Measurements from ENCODE around the gene FOXN3.

Gene FOXN3

GRCh38 chr14:89430391-89431236 lies 13.6 kb upstream of the FOXN3 start:
- no peak for DNase-seq

- DNase-seq, result no peak
Observed at GRCh38 chr14:89429199-89430181, 12.5 kb upstream of the FOXN3 start.

GRCh38 chr14:89428546-89429198 lies 11.6 kb upstream of the FOXN3 start:
- DNase-seq, result peak; percentile 28

- DNase-seq, result no peak
Observed at GRCh38 chr14:89428173-89428523, 11.1 kb upstream of the FOXN3 start.

- no peak for DNase-seq
Observed at GRCh38 chr14:89427426-89428172, 10.6 kb upstream of the FOXN3 start.

- DNase-seq, result no peak
Observed at GRCh38 chr14:89425931-89426330, 8.9 kb upstream of the FOXN3 start.

GRCh38 chr14:89424241-89424640 lies 7.2 kb upstream of the FOXN3 start:
- DNase-seq, result no peak

- no peak for DNase-seq
Observed at GRCh38 chr14:89422952-89423345, 5.9 kb upstream of the FOXN3 start.

- no peak for DNase-seq
Observed at GRCh38 chr14:89422181-89422951, 5.3 kb upstream of the FOXN3 start.

GRCh38 chr14:89420502-89420901 lies 3.5 kb upstream of the FOXN3 start:
- peak; percentile 29 for DNase-seq

- DNase-seq, result no peak
Observed at GRCh38 chr14:89419973-89420482, 3.0 kb upstream of the FOXN3 start.

GRCh38 chr14:89418976-89419375 lies 1.9 kb upstream of the FOXN3 start:
- DNase-seq, result no peak

- no peak for DNase-seq
Observed at GRCh38 chr14:89418452-89418851, 1.4 kb upstream of the FOXN3 start.

GRCh38 chr14:89417465-89418225 lies 612 bp upstream of the FOXN3 start:
- no peak for DNase-seq

- peak; percentile 58 for DNase-seq
Observed at GRCh38 chr14:89416002-89416995, 734 bp downstream of the FOXN3 start.

GRCh38 chr14:89415159-89415558 lies 1.9 kb downstream of the FOXN3 start:
- DNase-seq, result no peak

GRCh38 chr14:89411976-89412375 lies 5.1 kb downstream of the FOXN3 start:
- DNase-seq, result no peak

GRCh38 chr14:89409961-89410360 lies 7.1 kb downstream of the FOXN3 start:
- DNase-seq, result no peak

Data from NCI-H1436 treated with DMSO at 0.1 percent for 48 hours (cell line).